ENCODE results near the gene KRT3.

DNA sequence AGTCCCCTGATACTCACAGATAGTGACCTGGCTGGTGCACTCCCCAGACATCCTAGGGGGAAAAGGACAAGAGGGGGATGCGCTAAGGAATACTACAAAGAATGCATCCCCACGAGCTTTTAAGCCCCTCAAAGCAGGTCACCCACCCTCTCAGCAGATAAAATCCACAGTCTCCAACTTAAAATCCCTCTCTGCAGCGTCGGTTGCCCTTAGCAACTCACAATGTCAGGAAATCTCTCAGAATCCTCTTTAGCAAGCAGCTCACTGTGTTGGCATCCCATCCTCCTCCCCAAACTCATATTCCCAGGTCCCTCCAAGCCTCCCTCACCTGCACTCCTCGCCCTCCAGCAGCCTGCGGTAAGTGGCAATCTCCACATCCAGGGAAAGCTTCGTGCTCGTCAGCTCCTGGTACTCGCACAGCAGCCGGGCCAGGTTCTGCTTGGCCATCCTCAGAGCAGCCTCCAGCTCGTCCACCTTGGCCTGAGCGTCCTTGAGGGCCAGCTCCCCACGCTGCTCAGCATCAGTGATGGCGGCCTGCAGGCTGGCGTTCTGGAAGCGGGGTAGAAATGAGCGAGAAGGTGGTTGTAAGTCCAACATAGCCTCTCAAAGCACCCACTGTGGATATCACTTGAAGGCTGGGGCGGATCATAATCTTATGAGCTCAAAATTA, 43.7 kb upstream of the KRT3 start:
- TF ChIP-seq EZH2phosphoT487 (conservative IDR thresholded peaks at IDR 0.05; ENCODE audit: low read length) (no peak), CTCF (IDR thresholded peaks at IDR 0.05; ENCODE audit: insufficient read depth, low read length, poor library complexity, severe bottlenecking) (no peak)

All from SU-DHL-6 (cell line).